Ishikawa (cell line): ENCODE measurements around the gene ANAPC4.

Experiments
- CEBPB ChIP-seq: IDR thresholded peaks from 2 replicates; pipeline ENCODE4 v1.6.1; 2012
- MAX ChIP-seq: IDR thresholded peaks from 2 replicates; pipeline ENCODE4 v1.6.1; 2012
- REST ChIP-seq: IDR thresholded peaks from 2 replicates; pipeline ENCODE4 v1.6.1; 2012; ENCODE audit warnings: low read depth, mild to moderate bottlenecking
- YY1 ChIP-seq: IDR thresholded peaks from 2 replicates; pipeline ENCODE4 v1.6.1; 2012; ENCODE audit warnings: low read depth

GRCh38 chr4:25406081-25406692, 29.1 kb downstream of the ANAPC4 start:
- TF ChIP-seq CEBPB = no peak
- TF ChIP-seq REST = no peak
- no peak for TF ChIP-seq MAX
- no peak for TF ChIP-seq YY1
